Activated CD8-positive, alpha-beta memory T cell treated with anti-CD3 and anti-CD28 coated beads, Interleukin-2, amount 50 U/mL, for 4 hours (primary cell): Measurements from ENCODE around the gene CBFA2T2.

ENCODE experiments used
- DNase-seq: peaks from one replicate; pipeline ENCODE4 v3.0.0-alpha.2; 2020

CBFA2T2 gene

GRCh38 chr20:33656010-33656782 lies 166.3 kb downstream of the CBFA2T2 start:
- no peak for DNase-seq

DNA sequence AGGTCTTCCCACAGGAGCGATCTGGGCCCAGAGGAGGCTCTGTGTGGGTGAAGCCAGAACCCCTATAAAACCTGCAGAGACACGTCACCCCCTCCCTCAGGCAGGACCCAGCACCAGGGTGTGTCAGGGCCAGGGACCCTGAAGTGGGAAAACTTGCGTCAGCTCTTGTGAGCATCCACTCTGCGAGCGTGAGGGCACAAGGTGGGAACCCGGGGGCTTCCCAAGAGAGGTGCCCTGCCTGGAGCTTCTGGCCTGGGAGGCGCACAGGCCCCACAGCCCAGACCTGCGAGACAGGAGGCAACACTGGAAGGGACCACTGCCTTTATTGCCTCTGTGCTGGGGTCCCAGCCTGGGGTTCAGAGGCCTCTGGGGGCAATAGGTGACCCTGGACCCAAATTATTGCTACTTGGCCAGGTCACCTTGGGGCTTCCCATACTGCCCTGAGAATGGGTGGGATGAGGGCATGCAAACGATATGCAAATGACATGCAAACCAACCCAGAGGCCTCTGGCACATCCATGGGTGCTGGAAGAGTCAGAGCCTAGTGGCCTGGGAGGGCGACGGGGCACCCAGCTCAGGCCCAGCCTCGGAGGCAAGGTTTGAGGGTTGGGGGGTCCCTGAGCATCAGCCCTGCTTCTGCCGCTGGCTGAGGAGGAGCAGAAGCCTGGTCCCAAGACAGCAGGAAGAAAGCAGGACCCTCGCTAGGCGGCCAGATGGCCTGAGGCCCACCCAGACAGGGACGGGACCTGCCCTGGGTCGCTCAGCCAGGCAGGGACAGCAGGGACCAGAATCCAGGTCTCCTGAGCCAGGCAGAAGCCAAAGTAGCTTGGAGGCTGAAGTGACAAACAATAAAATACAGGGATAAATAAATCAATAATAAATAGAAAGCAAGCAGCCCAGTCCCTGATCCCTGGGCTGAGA lies 167.1 kb downstream of the CBFA2T2 start:
- no peak for DNase-seq

- no peak for DNase-seq
These were observed 167.8 kb downstream of the CBFA2T2 start for GRCh38 chr20:33657704-33658095.

GRCh38 chr20:33658510-33658909 lies 168.6 kb downstream of the CBFA2T2 start:
- no peak for DNase-seq

DNA sequence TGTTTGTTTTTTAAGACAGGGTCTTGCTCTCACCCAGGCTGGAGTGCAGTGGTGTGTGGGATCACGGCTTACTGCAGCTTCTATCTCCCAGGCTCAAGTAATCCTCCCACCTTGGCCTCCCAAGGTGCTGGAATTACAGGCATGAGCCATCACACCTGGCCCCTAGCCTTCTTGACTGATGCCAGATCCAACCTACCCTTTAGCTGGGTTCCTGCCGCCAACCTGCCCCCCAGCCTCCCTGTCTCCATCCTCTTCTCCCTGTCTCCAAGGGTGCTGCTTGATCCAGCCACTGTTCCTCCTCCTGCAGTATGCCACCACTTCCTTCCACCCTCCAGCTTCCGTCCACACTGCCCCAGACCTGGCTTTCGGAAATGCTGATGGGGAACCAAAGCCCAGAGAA lies 169.0 kb downstream of the CBFA2T2 start:
- no peak for DNase-seq

DNA sequence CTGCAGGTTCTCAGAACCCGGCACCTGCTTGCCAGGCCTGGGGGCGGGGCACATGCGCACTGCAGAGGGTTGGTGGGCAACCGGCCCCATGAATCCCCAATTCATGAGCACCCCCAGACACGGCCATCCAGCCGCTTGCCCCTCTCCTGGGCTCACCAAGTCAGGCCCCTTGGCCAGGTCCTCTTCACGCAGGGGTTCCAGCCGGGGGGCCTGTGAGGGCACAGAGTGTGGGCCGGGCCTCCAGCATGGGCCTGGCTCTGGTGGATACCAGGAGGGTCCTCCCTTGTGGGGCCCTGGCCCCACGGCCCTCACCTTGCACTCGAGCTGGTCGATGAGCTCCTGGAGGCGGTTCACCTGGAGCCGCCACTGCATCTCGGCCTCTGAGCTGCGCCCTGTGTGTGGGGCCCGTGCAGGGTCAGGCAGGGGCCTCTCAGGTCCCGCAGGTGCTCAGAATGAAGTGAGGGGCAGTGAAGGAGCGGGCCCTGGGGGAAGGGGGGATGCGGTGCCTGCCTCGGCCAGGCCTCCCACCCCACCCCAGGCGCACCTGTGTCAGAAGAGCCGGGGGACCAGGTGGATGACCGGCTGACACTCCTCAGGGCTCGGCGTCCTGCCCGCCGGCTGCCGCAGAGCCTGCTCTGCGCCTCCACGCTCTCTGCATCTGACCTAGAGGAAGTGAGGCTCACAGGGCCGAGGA lies 169.6 kb downstream of the CBFA2T2 start:
- no peak for DNase-seq

GRCh38 chr20:33660035-33660684 lies 170.3 kb downstream of the CBFA2T2 start:
- DNase-seq, result no peak

DNA sequence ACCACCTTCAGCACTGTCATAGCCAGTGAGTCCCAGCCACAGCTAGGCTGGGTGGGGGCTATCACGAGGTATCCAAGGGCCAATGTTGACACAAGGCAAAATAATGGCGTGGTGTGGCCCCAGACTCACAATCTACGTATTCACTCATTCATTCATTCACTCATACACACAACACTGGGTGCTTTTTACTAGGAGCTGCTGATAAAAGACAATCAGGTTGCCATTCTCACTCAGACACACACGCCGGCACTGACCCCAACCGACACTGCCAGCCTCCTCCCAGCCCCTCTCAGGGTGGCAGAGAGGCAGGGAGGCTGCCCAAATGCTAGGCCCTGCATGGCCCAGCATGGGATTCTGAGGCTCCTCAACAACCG lies 170.8 kb downstream of the CBFA2T2 start:
- no peak for DNase-seq

GRCh38 chr20:33662172-33662571 lies 172.3 kb downstream of the CBFA2T2 start, which contains the start of gene C20orf144:
C20orf144 (plus strand) TSS chr20:33662327; CDS start chr20:33662346, 19 bp downstream.
- no peak for DNase-seq

DNA sequence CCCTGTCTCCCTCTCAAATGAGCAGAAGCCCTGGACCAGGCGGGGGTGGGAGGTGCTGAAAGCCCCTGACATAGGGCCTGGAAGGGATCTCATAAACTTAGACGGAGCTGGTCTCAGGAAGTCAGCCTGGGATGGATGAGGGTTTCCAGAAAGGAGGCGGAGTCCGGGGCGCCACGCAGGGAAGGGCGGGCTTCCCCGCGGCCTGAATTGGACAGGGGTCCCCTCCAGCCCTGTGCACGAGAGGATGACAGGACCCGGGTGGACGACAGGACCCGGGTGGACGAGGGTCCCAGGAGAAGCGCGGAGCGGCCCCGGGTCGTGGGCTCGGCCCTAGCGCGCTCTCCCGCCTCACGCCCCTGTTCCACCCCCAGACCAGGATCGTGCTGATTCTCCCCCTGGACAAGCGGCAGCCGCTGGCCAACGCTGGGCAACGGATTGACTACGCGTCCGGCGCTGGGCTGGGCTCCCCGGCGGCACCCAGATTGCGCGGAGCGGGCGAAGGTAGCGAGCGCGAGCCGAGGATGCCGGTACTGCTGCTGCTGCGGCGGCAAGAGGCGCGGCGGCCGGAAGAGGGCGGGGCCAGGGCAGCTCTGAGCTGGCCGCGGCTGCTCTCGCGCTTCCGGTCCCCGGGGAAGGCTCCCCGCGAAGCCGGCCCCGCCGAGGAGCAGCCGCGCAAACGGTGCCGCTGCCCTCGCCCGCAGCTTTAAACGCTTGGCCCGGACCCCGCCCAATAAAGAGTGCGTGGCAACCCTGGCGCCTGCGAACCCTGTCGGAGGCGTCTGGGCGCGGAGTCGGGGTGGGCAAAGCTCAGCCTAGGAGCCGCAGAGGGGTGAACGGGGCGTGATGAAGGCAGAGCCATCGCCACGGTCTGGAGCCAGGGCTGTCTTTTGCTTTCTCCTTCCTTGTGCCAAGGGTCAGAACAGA lies 173.5 kb downstream of the CBFA2T2 start:
- DNase-seq, result peak; percentile 82

- DNase-seq, result no peak
These were observed 174.3 kb downstream of the CBFA2T2 start for GRCh38 chr20:33664085-33664761.

- no peak for DNase-seq
These were observed 174.9 kb downstream of the CBFA2T2 start for GRCh38 chr20:33664762-33665144.

DNA sequence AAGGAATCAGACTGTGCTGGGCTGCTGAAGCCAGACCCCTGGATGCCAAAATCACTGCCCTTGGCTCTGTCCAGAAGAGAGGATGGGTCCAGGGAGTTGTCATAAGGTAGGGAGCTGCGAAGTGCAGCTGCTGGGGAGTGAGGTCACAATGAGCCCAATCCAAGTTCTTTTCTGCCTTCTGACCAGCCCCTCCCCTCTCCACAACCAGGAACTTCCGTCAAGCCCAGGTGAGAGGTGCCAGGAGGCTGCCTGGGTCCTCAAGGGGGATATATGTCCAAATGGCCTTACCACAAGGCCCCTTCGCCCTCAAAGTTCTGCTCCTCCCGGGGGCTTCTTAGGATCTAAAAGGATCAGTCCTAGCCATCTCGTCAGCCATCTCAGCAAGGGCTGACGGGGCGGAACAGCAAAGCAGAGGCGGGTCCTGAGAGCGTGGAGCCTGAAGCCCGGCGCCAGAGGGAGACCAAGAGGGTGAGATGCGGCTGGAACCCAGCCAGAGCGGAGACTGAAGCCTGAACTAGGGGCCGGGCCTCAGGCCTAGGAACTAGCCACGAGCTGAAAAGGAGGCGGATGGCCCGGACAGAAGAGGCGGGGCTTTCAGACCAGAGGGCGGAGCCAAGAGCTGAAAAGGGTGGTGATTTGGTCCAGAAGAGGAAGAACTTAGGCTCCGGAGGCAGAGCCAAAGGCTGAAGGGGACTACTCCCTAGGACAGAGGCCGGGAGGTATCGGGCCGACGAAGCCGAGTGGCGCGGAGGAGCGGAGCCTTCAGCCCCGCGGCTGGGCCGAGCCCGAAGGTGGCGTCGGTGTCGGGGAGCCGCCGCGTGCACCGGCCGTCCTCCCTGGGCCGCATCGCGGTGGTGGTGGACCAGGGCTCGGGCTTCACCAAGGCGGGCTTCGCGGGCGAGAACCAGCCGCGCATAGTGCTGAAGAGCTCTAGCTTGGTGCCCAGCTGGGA lies 176.7 kb downstream of the CBFA2T2 start, which contains the start of gene ACTL10:
TSS of gene ACTL10 (plus strand) at position 651 of the 952 bp plus-strand sequence. CDS start 555 bp downstream, outside the sequence.
- peak; percentile 79 for DNase-seq

GRCh38 chr20:33667245-33667675 lies 177.4 kb downstream of the CBFA2T2 start:
- peak; percentile 48 for DNase-seq

DNA sequence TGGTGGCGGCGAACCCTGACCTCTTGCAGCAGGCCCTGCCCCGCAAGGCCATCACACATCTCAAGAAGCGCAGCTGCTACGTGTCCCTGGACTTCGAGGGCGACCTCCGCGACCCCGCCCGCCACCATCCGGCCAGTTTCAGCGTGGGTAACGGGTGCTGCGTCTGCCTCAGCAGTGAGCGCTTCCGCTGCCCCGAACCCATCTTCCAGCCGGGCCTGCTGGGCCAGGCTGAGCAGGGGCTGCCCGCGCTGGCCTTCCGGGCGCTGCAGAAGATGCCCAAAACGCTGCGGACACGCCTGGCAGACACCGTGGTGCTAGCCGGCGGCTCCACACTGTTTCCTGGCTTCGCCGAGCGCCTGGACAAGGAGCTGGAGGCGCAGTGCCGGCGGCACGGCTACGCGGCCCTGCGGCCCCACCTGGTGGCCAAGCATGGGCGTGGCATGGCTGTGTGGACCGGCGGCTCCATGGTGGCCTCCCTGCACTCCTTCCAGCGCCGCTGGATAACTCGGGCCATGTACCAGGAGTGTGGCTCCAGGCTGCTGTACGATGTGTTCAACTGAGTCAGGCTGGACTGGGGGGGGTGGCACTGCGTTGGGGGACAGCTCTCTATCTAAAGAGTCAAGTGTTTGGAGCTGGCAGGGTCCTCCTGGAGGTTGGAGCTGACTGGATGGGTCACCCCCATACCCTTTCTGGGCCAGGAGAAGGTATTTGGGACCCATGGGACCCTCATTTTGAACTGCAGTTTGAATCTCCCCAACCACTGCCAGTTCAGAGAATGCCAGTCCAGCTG lies 178.0 kb downstream of the CBFA2T2 start:
- DNase-seq, result peak; percentile 78

- DNase-seq, result no peak
These were observed 178.7 kb downstream of the CBFA2T2 start for GRCh38 chr20:33668466-33669155.

DNA sequence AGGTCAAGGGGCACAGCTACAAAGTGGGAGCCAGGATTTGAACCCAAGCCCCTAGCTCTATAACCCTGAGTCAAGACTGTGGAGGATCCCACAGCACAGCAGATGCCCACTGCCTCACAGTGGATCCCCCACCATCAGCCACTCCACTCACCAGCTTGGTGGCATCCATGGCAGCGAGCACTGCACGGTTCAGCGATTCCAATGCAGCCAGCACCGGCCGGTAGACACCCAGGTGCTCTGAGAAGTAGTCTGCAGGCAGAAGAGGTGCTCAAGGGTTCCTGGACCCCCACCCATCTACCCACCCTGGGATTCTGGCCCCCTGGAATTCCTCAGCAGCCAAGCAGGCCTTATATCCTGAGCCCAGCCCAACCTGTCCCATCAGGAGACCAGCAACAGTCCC lies 179.3 kb downstream of the CBFA2T2 start:
- DNase-seq, result no peak
